IMR-90 (cell line): ENCODE results near the gene CD274. TPM values are rescaled to one million over a fixed set of nuclear protein-coding genes. Genes with fewer than 3 reads are reported as not detected.

ENCODE experiments used
- ATAC-seq: fragments of 200-7000 bp; cut with Tn5 transposase; 2 replicates; pipeline ENCODE4 v1.9.1; 2020; ENCODE audit warnings: low read depth, mild to moderate bottlenecking, moderate library complexity
- BruUV-seq: library from RNA; stranded (reverse); fragments of 400-500 nt; replicated peaks from 2 replicates; lab custom pipeline; 2021; lab: Mats Ljungman, UMichigan
- CTCF ChIA-PET: fragments of 300-600 bp; formaldehyde crosslinking; extraction: SDS; loops from one replicate; lab custom pipeline; 2021; ENCODE audit warnings: antibody characterized with exemption; lab: Yijun Ruan, JAX
- POLR2A ChIA-PET: fragments of 300-600 bp; sonication (Branson Sonifier 250); formaldehyde crosslinking; loops from one replicate; lab custom pipeline; 2022; ENCODE audit warnings: antibody characterized with exemption; ENCODE audit not compliant: unreplicated experiment; lab: Charles Lee
- DNase-seq: peaks from one replicate; pipeline ENCODE4 v3.0.0; 2013
- H2AFZ ChIP-seq: replicated peaks from 2 replicates; pipeline ENCODE3; 2013; ENCODE audit warnings: low read length, mild to moderate bottlenecking; ENCODE audit not compliant: poor library complexity
- H2AK5ac ChIP-seq: 2 replicates; pipeline ENCODE4 v1.6.1; 2013; ENCODE audit warnings: low read depth, low read length, inconsistent platforms
- H2AK9ac ChIP-seq: replicated peaks from 2 replicates; pipeline ENCODE3; 2013; ENCODE audit warnings: mild to moderate bottlenecking, low read depth, low read length, moderate library complexity; ENCODE audit not compliant: poor library complexity
- H2BK120ac ChIP-seq: 2 replicates; pipeline ENCODE4 v1.6.1; 2013; ENCODE audit warnings: low read depth, low read length, inconsistent platforms
- H2BK15ac ChIP-seq: 3 replicates; pipeline ENCODE4 v1.6.1; 2013; ENCODE audit warnings: low read depth, low read length, inconsistent platforms
- H2BK20ac ChIP-seq: 2 replicates; pipeline ENCODE4 v1.6.1; 2013; ENCODE audit warnings: low read depth, mild to moderate bottlenecking, inconsistent platforms, low read length, moderate library complexity
- H2BK5ac ChIP-seq: 2 replicates; pipeline ENCODE4 v1.6.1; 2013; ENCODE audit warnings: mild to moderate bottlenecking, low read depth, low read length, inconsistent platforms; ENCODE audit not compliant: poor library complexity, severe bottlenecking
- H3K14ac ChIP-seq: replicated peaks from 2 replicates; pipeline ENCODE4 v1.6.1; 2013; ENCODE audit warnings: low read depth, low read length, inconsistent platforms
- H3K18ac ChIP-seq: 2 replicates; pipeline ENCODE4 v1.6.1; 2013; ENCODE audit warnings: low read depth, low read length, control low read depth
- H3K23ac ChIP-seq: 2 replicates; pipeline ENCODE4 v1.6.1; 2013; ENCODE audit warnings: low read depth, low read length, inconsistent platforms
- H3K27ac ChIP-seq: 2 replicates; pipeline ENCODE4 v1.5.1; 2013; ENCODE audit warnings: mild to moderate bottlenecking, control low read depth, low read length; ENCODE audit not compliant: insufficient read depth
- H3K27me3 ChIP-seq: 2 replicates; pipeline ENCODE4 v1.6.1; 2013; ENCODE audit warnings: low read length; ENCODE audit not compliant: control insufficient read depth, insufficient read depth
- H3K36me3 ChIP-seq: 2 replicates; pipeline ENCODE4 v1.6.1; 2013; ENCODE audit warnings: low read length, mixed read lengths; ENCODE audit not compliant: control insufficient read depth, insufficient read depth
- H3K4ac ChIP-seq: 2 replicates; pipeline ENCODE4 v1.6.1; 2013; ENCODE audit warnings: low read depth, low read length, inconsistent platforms
- H3K4me1 ChIP-seq: 2 replicates; pipeline ENCODE4 v1.6.1; 2013; ENCODE audit warnings: low read length, mixed read lengths; ENCODE audit not compliant: control insufficient read depth, insufficient read depth
- H3K4me2 ChIP-seq: 2 replicates; pipeline ENCODE4 v1.6.1; 2013; ENCODE audit warnings: low read depth, mild to moderate bottlenecking, control low read depth, low read length, moderate library complexity
- H3K4me3 ChIP-seq: 2 replicates; pipeline ENCODE4 v1.5.1; 2013; ENCODE audit warnings: low read depth, mild to moderate bottlenecking, control low read depth, low read length, moderate library complexity; ENCODE audit not compliant: insufficient read depth
- H3K56ac ChIP-seq: 2 replicates; pipeline ENCODE4 v1.6.1; 2013; ENCODE audit warnings: low read length, inconsistent platforms; ENCODE audit not compliant: insufficient read depth; ENCODE audit errors: extremely low read depth
- H3K79me1 ChIP-seq, 2 experiments: 2 replicates each; pipeline ENCODE4 v1.6.1; 2013; ENCODE audit warnings: low read length in 2 of 2, inconsistent platforms in 1 of 2, low read depth in 1 of 2
- H3K9ac ChIP-seq: 2 replicates; pipeline ENCODE4 v1.6.1; 2013; ENCODE audit warnings: low read depth, low read length, control low read depth
- H3K9me1 ChIP-seq: 2 replicates; pipeline ENCODE4 v1.6.1; 2013; ENCODE audit warnings: low read length, inconsistent platforms; ENCODE audit not compliant: insufficient read depth
- H3K9me3 ChIP-seq: 2 replicates; pipeline ENCODE4 v1.6.1; 2013; ENCODE audit warnings: low read length; ENCODE audit not compliant: control insufficient read depth, insufficient read depth
- H4K20me1 ChIP-seq: 2 replicates; pipeline ENCODE4 v1.6.1; 2013; ENCODE audit warnings: low read length, inconsistent platforms; ENCODE audit not compliant: insufficient read depth
- H4K5ac ChIP-seq: 2 replicates; pipeline ENCODE4 v1.6.1; 2013; ENCODE audit warnings: mild to moderate bottlenecking, low read depth, low read length, control low read depth
- H4K8ac ChIP-seq, 2 experiments: 2 replicates each; pipeline ENCODE4 v1.6.1; 2013; ENCODE audit warnings: low read depth in 2 of 2, low read length in 2 of 2, control low read depth in 1 of 2, inconsistent platforms in 1 of 2
- H4K91ac ChIP-seq: 2 replicates; pipeline ENCODE4 v1.6.1; 2013; ENCODE audit warnings: low read depth, low read length, inconsistent platforms; ENCODE audit not compliant: insufficient read depth
- RAD21 ChIP-seq: IDR thresholded peaks from 2 replicates; pipeline ENCODE4 v1.6.1; 2012; ENCODE audit warnings: low read length, improper control_type of control experiment
- SMC3 ChIP-seq: fragments of 150-350 bp; IDR thresholded peaks from 2 replicates; pipeline ENCODE4 v1.6.1; 2016; ENCODE audit warnings: low read depth, mild to moderate bottlenecking, antibody characterized with exemption, low read length, moderate library complexity
- WGBS, 2 experiments: methylation state at CpG; one replicate each; pipeline versions ENCODE4 v1.1.5 to v1.1.7; 2013; ENCODE audit warnings: missing lambda C conversion rate in 2 of 2; ENCODE audit not compliant: insufficient read length in 1 of 2; ENCODE audit errors: extremely low coverage in 2 of 2; 5-methylcytosine and 5-hydroxymethylcytosine counted together
- dilution Hi-C: fragments of 300-500 bp; cut with HindIII; formaldehyde crosslinking; loops from one replicate; pipeline ENCODE4 v1.14.3; 2018; ENCODE audit warnings: low sequenced_read_pairs; ENCODE audit not compliant: unreplicated experiment
- in situ Hi-C: fragments of 300-500 bp; cut with MboI; formaldehyde crosslinking; loops from 3 replicates; pipeline ENCODE4 v1.14.3; 2019; ENCODE audit warnings: low sequenced_read_pairs, inconsistent platforms, mixed read lengths
- intact Hi-C: fragments of 100-400 bp; cut with micrococcal nuclease; formaldehyde crosslinking; loops from 2 replicates; pipeline ENCODE4 v1.10.0; 2022
- polyA plus RNA-seq, 3 experiments: library from polyadenylated mRNA; depleted of rRNA; stranded (reverse); fragments of >200 nt; gene quantifications; 2 replicates each; pipeline ENCODE4 v1.2.3, GENCODE V29; 2012; ENCODE audit warnings: low replicate concordance in 1 of 3
- total RNA-seq: library from RNA; depleted of rRNA; stranded (reverse); fragments of >200 nt; gene quantifications from 2 replicates; pipeline ENCODE4 v1.2.3, GENCODE V29; 2012

The CD274 gene
- total and polyA plus RNA-seq, 2 of the 4 experiments (the other 2 are of a cell fraction), result 17.4 to 19.4 TPM

DNA sequence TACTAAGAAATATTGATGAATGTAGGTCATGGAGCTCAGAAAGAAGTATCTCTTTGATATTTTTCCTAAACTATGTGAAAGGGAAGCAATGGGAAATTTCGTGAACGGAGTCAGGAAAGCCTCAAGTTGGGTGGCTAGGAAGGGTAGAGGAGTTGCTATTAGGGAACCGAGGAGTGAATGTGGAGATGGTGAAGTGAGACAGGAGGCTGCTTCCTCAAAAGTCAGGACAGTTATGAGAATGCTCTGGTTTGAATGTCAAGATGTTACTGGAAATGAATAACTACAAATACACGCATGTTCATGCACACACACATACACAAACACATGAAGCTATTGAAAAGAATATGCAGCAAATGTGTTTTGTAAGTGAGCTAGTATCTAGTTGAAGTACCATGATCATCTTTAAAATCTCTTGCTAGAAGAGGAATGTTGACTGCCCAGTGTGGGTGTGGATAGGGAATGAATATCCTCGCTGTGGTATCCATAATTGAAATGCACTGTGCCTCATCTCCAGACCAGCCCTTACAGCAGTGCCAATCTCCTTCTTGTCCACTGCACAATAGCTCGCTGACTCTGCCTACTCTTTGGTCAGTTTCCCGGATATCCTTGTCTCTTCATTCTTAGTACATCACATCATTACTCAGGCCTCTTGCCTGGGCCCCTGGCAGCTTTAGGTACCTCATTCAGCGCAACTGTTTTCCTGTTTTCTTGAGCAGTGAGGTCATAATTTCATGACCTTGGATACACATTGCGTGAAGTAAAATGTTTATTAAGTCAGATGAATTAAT is 38.1 kb downstream of the CD274 start (continued):
- no peak for TF ChIP-seq SMC3

DNA sequence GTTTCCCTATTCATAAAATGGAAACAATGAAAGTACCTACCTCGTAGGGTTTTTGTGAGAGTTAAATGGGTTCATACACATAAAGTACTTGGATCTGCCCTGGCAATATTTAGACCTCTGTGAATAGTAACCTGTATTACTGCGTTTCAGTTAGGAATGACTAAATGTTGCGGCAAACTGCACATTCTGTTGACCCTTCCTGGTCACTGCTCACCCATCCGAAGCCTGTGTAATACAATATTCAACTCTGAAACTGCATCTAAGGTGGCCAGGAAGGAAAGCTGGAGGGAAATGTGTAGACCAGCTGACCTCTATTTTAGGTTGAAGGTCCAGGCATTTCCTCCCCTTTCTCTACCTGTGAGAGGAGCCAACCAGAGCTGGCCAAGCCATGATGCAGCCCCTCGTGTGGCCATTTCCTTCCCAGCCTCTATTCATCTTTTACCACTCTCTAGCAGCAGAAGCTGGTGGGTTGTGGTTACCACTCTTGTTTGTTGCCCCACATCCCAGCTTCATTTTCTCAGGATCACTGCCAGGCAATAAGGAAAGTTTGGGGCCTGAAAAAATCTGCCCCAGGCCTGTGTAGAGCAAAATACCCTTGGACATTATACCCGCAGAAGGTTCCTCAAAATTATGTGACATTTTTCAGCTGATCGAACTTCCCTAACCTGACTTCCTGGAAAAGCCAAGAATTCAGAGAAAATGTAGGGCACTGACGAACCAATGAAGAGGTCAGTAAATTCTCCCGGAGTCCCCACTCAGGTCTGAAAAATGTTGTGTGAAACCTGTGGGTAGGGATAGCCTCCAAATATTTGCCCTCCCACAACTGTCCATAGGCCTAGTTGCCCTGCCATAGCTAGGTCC is 39.5 kb downstream of the CD274 start:
- H2BK5ac ChIP-seq, result no peak overlapping the region
- no TSS peak for BruUV-seq
- no peak overlapping the region for H3K4me3 ChIP-seq
- H3K27ac ChIP-seq, result no peak overlapping the region
- H4K91ac ChIP-seq, result no peak overlapping the region
- H2AK5ac ChIP-seq, result peak overlapping the region; percentile 14
- dilution Hi-C loops, result no loop called here
- no peak overlapping the region for H4K8ac ChIP-seq
- H4K20me1 ChIP-seq, result no peaks in the 10 kb centered on the region
- H3K4me1 ChIP-seq, result peaks cover 8% of the 10 kb centered on the region
- no peak overlapping the region for H3K9ac ChIP-seq
- H3K4me2 ChIP-seq, result no peak overlapping the region
- H3K4ac ChIP-seq, result no peak overlapping the region
- no peak overlapping the region for H3K23ac ChIP-seq
- peaks cover 11% of the 10 kb centered on the region; the same call in 1 of the 2 replicates for H3K9me1 ChIP-seq
- H2AK9ac ChIP-seq, result no peak overlapping the region
- no peaks in the 10 kb centered on the region for H3K79me1 ChIP-seq
- no peak for TF ChIP-seq RAD21
- no peak overlapping the region for H2AFZ ChIP-seq
- WGBS, 2 experiments, result 100% methylated on average over 2 of the region's 9 CpGs; no CpG with 5 or more reads in 1 of the 2 experiments
- no peaks in the 10 kb centered on the region for H3K27me3 ChIP-seq
- H3K36me3 ChIP-seq, result no peaks in the 10 kb centered on the region
- intact Hi-C loops, result no loop called here
- in situ Hi-C loops, result no loop called here
- H4K5ac ChIP-seq, result no peak overlapping the region
- ChIA-PET CTCF (no interaction called here), POLR2A (no interaction called here)
- H2BK120ac ChIP-seq, result no peak overlapping the region
- H3K56ac ChIP-seq, result no peak overlapping the region
- 0 out of 2 replicates have a peak overlapping the region, but pooled peaks have one; percentile 21 for H2BK20ac ChIP-seq
- H3K9me3 ChIP-seq, result no peaks in the 10 kb centered on the region
- ATAC-seq (no peak), DNase-seq (no peak)
- H3K14ac ChIP-seq, result no peak overlapping the region
- H3K18ac ChIP-seq, result no peak overlapping the region
- H2BK15ac ChIP-seq, result no peak overlapping the region
